ENCODE measurements around the gene SPOCK1. TPM values are rescaled to one million over a fixed set of nuclear protein-coding genes. Genes with fewer than 3 reads are reported as not detected.
"Not testable (repeated sequence)": the region's sequence is repeated elsewhere in the genome, so short reads cannot be mapped to it uniquely, and the experiment has no call there.

Gene SPOCK1
- total RNA-seq, 2 experiments from 2014 or later: not detected

GRCh38 chr5:137259115-137259514 lies 240.0 kb downstream of the SPOCK1 start:
- H3K4me3 Mint-ChIP-seq; H3K4me1 Mint-ChIP-seq (ENCODE audit: low read depth); DNase-seq; H3K9me3 Mint-ChIP-seq (ENCODE audit: insufficient read depth); H3K27ac Mint-ChIP-seq; H3K27me3 Mint-ChIP-seq (ENCODE audit: low read depth); POLR2A ChIA-PET; H3K36me3 Mint-ChIP-seq (ENCODE audit: low read depth); ATAC-seq; CTCF ChIA-PET: not testable (repeated sequence)

- CTCF ChIA-PET: no interaction called here
- POLR2A ChIA-PET: no interaction called here
- Mint-ChIP-seq H3K36me3 (ENCODE audit: low read depth) (no peaks in the 10 kb centered on the region), H3K4me1 (ENCODE audit: low read depth) (no peaks in the 10 kb centered on the region), H3K9me3 (ENCODE audit: insufficient read depth) (no peaks in the 10 kb centered on the region), H3K4me3 (no peak overlapping the region), H3K27me3 (ENCODE audit: low read depth) (no peaks in the 10 kb centered on the region), H3K27ac (no peak overlapping the region)
- no peak for ATAC-seq
- DNase-seq: no peak
Observed at GRCh38 chr5:137254119-137255090, 244.7 kb downstream of the SPOCK1 start.

GRCh38 chr5:137252512-137252911 lies 246.6 kb downstream of the SPOCK1 start:
- ChIA-PET POLR2A (no interaction called here), CTCF (no interaction called here)
- H3K36me3 Mint-ChIP-seq (ENCODE audit: low read depth): no peaks in the 10 kb centered on the region
- no peaks in the 10 kb centered on the region for H3K27me3 Mint-ChIP-seq (ENCODE audit: low read depth)
- DNase-seq (no peak), ATAC-seq (no peak)
- no peaks in the 10 kb centered on the region for H3K9me3 Mint-ChIP-seq (ENCODE audit: insufficient read depth)
- H3K4me3 Mint-ChIP-seq: no peak overlapping the region
- no peak overlapping the region for H3K27ac Mint-ChIP-seq
- no peaks in the 10 kb centered on the region for H3K4me1 Mint-ChIP-seq (ENCODE audit: low read depth)

GRCh38 chr5:137250421-137250820 lies 248.7 kb downstream of the SPOCK1 start:
- no peak for DNase-seq
- Mint-ChIP-seq H3K4me3 (no peak overlapping the region), H3K27me3 (ENCODE audit: low read depth) (no peaks in the 10 kb centered on the region)

GRCh38 chr5:137248527-137248926 lies 250.6 kb downstream of the SPOCK1 start:
- ChIA-PET CTCF (no interaction called here), POLR2A (no interaction called here)
- no peaks in the 10 kb centered on the region for H3K4me1 Mint-ChIP-seq (ENCODE audit: low read depth)
- DNase-seq (no peak), ATAC-seq (no peak)
- no peaks in the 10 kb centered on the region for H3K27me3 Mint-ChIP-seq (ENCODE audit: low read depth)
- no peak overlapping the region for H3K27ac Mint-ChIP-seq
- no peaks in the 10 kb centered on the region for H3K36me3 Mint-ChIP-seq (ENCODE audit: low read depth)
- no peaks in the 10 kb centered on the region for H3K9me3 Mint-ChIP-seq (ENCODE audit: insufficient read depth)
- H3K4me3 Mint-ChIP-seq: no peak overlapping the region

More at GRCh38 chr5:137250421-137250820, 248.7 kb downstream of the SPOCK1 start:
- Mint-ChIP-seq H3K27ac (no peak overlapping the region), H3K4me1 (ENCODE audit: low read depth) (no peaks in the 10 kb centered on the region), H3K9me3 (ENCODE audit: insufficient read depth) (no peaks in the 10 kb centered on the region), H3K36me3 (ENCODE audit: low read depth) (no peaks in the 10 kb centered on the region)
- ATAC-seq: no peak
- ChIA-PET CTCF (no interaction called here), POLR2A (no interaction called here)

- Mint-ChIP-seq H3K36me3 (ENCODE audit: low read depth) (no peaks in the 10 kb centered on the region), H3K9me3 (ENCODE audit: insufficient read depth) (no peaks in the 10 kb centered on the region), H3K4me3 (no peak overlapping the region), H3K27ac (no peak overlapping the region), H3K27me3 (ENCODE audit: low read depth) (no peaks in the 10 kb centered on the region), H3K4me1 (ENCODE audit: low read depth) (no peaks in the 10 kb centered on the region)
- DNase-seq (no peak), ATAC-seq (no peak)
- CTCF ChIA-PET: no interaction called here
- POLR2A ChIA-PET: no interaction called here
Observed at GRCh38 chr5:137245438-137245837, 253.7 kb downstream of the SPOCK1 start.

GRCh38 chr5:137240285-137240684 lies 258.8 kb downstream of the SPOCK1 start:
- DNase-seq (no peak), ATAC-seq (no peak)
- CTCF ChIA-PET: no interaction called here
- H3K27me3 Mint-ChIP-seq (ENCODE audit: low read depth): no peaks in the 10 kb centered on the region
- no peaks in the 10 kb centered on the region for H3K36me3 Mint-ChIP-seq (ENCODE audit: low read depth)
- no peaks in the 10 kb centered on the region for H3K4me1 Mint-ChIP-seq (ENCODE audit: low read depth)
- H3K4me3 Mint-ChIP-seq: no peak overlapping the region
- POLR2A ChIA-PET: no interaction called here
- no peak overlapping the region for H3K27ac Mint-ChIP-seq
- no peaks in the 10 kb centered on the region for H3K9me3 Mint-ChIP-seq (ENCODE audit: insufficient read depth)

- no peaks in the 10 kb centered on the region for H3K27me3 Mint-ChIP-seq (ENCODE audit: low read depth)
Observed at GRCh38 chr5:137236849-137237507, 262.1 kb downstream of the SPOCK1 start.

GRCh38 chr5:137236252-137236651 lies 262.9 kb downstream of the SPOCK1 start:
- H3K4me1 Mint-ChIP-seq (ENCODE audit: low read depth): no peaks in the 10 kb centered on the region
- DNase-seq (no peak), ATAC-seq (no peak)
- ChIA-PET POLR2A (interaction anchor here (0.7 kb wide), 1 partner anchor 68 kb away, joined by 3 read pairs; no protein-coding TSS in a partner anchor), CTCF (no interaction called here)
- no peak overlapping the region for H3K27ac Mint-ChIP-seq
- H3K9me3 Mint-ChIP-seq (ENCODE audit: insufficient read depth): no peaks in the 10 kb centered on the region
- H3K27me3 Mint-ChIP-seq (ENCODE audit: low read depth): no peaks in the 10 kb centered on the region
- no peak overlapping the region for H3K4me3 Mint-ChIP-seq
- no peaks in the 10 kb centered on the region for H3K36me3 Mint-ChIP-seq (ENCODE audit: low read depth)

More at GRCh38 chr5:137236849-137237507, 262.1 kb downstream of the SPOCK1 start:
- Mint-ChIP-seq H3K36me3 (ENCODE audit: low read depth) (no peaks in the 10 kb centered on the region), H3K4me1 (ENCODE audit: low read depth) (no peaks in the 10 kb centered on the region), H3K27ac (no peak overlapping the region), H3K4me3 (no peak overlapping the region), H3K9me3 (ENCODE audit: insufficient read depth) (no peaks in the 10 kb centered on the region)
- ChIA-PET POLR2A (no interaction called here), CTCF (no interaction called here)
- DNase-seq (no peak), ATAC-seq (no peak)

- Mint-ChIP-seq H3K4me3 (no peak overlapping the region), H3K9me3 (ENCODE audit: insufficient read depth) (no peaks in the 10 kb centered on the region), H3K27ac (no peak overlapping the region), H3K27me3 (ENCODE audit: low read depth) (no peaks in the 10 kb centered on the region), H3K4me1 (ENCODE audit: low read depth) (no peaks in the 10 kb centered on the region), H3K36me3 (ENCODE audit: low read depth) (no peaks in the 10 kb centered on the region)
- POLR2A ChIA-PET: interaction anchor here (0.7 kb wide), 1 partner anchor 67 kb away, joined by 3 read pairs; no protein-coding TSS in a partner anchor
- CTCF ChIA-PET: no interaction called here
- no peak for DNase-seq
- ATAC-seq: no peak
Observed at GRCh38 chr5:137234973-137235943, 263.9 kb downstream of the SPOCK1 start.

- Mint-ChIP-seq H3K36me3 (ENCODE audit: low read depth) (no peaks in the 10 kb centered on the region), H3K4me1 (ENCODE audit: low read depth) (no peaks in the 10 kb centered on the region), H3K9me3 (ENCODE audit: insufficient read depth) (no peaks in the 10 kb centered on the region), H3K4me3 (no peak overlapping the region), H3K27ac (no peak overlapping the region), H3K27me3 (ENCODE audit: low read depth) (no peaks in the 10 kb centered on the region)
- no peak for ATAC-seq
- DNase-seq: no peak
- POLR2A ChIA-PET: no interaction called here
- CTCF ChIA-PET: no interaction called here
Observed at GRCh38 chr5:137233726-137234125, 265.4 kb downstream of the SPOCK1 start.

Data from activated CD8-positive, alpha-beta T cell treated with anti-CD3 and anti-CD28 coated beads, Interleukin-2, amount 10 ng/mL, durations not matched to agents 7 days and 5 days (primary cell).